GM12892 (cell line): Measurements from ENCODE around the gene MAN1B1.

Experiments
- POLR2A ChIP-seq: IDR thresholded peaks from 2 replicates; pipeline ENCODE4 v1.6.1; 2011; ENCODE audit warnings: low read depth, low read length, control low read depth
- POLR2AphosphoS5 ChIP-seq: IDR thresholded peaks from 2 replicates; pipeline ENCODE4 v1.6.1; 2011; ENCODE audit warnings: low read depth, low read length, control low read depth

DNA sequence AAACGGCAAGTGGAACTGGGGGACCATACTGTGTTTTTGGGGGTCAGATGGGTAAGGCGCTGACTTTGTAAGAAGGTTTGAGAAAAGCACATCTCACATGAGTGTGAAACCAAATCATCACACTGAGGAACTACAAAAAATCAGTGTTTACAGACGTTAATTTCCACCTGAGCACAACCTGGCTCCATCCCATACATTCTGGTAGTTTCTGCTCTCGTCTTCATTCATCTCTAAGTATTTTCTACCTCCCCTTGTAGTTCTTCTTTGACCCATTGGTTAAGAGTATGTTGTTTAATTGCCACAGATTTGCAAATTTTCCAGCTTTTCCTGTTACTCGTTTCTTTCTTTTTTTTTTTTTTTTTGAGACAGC is 36.7 kb downstream of the MAN1B1 start:
- TF ChIP-seq POLR2A (no peak), POLR2AphosphoS5 (no peak)
